ENCODE results near the gene PRH2.

PRH2 gene

GRCh38 chr12:10941916-10942607 is 13.0 kb downstream of the PRH2 start:
- H3K27me3 ChIP-seq = no peaks in the 10 kb centered on the region
- no peaks in the 10 kb centered on the region for H3K4me1 ChIP-seq (ENCODE audit: control insufficient read depth in 1 of 2, insufficient read depth in 1 of 2, low read depth in 1 of 2, low read length in 1 of 2)
- H3K27ac ChIP-seq = no peak overlapping the region
- TF ChIP-seq CTCF (IDR thresholded peaks at IDR 0.05) = no peak
- H3K9me3 ChIP-seq = no peaks in the 10 kb centered on the region
- no peaks in the 10 kb centered on the region for H3K36me3 ChIP-seq
- no peak overlapping the region for H3K4me3 ChIP-seq (ENCODE audit: low read depth in 1 of 2, low read length in 1 of 2)

- no peaks in the 10 kb centered on the region for H3K4me1 ChIP-seq (ENCODE audit: control insufficient read depth in 1 of 2, insufficient read depth in 1 of 2, low read depth in 1 of 2, low read length in 1 of 2)
- H3K4me3 ChIP-seq (ENCODE audit: low read depth in 1 of 2, low read length in 1 of 2) = no peak overlapping the region
- H3K9me3 ChIP-seq = no peaks in the 10 kb centered on the region
- no peak for TF ChIP-seq CTCF (IDR thresholded peaks at IDR 0.05)
- no peak overlapping the region for H3K27ac ChIP-seq
- no peaks in the 10 kb centered on the region for H3K27me3 ChIP-seq
- H3K36me3 ChIP-seq = no peaks in the 10 kb centered on the region
Measured at GRCh38 chr12:10943167-10943566, 14.1 kb downstream of the PRH2 start.

GRCh38 chr12:10952645-10953044 is 23.6 kb downstream of the PRH2 start:
- Histone ChIP-seq H3K27ac (no peak overlapping the region), H3K36me3 (no peaks in the 10 kb centered on the region), H3K9me3 (peaks cover 5% of the 10 kb centered on the region), H3K4me3 (ENCODE audit: low read depth in 1 of 2, low read length in 1 of 2) (no peak overlapping the region), H3K27me3 (no peaks in the 10 kb centered on the region), H3K4me1 (ENCODE audit: control insufficient read depth in 1 of 2, insufficient read depth in 1 of 2, low read depth in 1 of 2, low read length in 1 of 2) (no peaks in the 10 kb centered on the region)
- TF ChIP-seq CTCF (IDR thresholded peaks at IDR 0.05) = no peak

GRCh38 chr12:10956085-10956484 is 27.0 kb downstream of the PRH2 start:
- Histone ChIP-seq H3K27me3 (no peaks in the 10 kb centered on the region), H3K27ac (no peak overlapping the region), H3K9me3 (no peaks in the 10 kb centered on the region), H3K36me3 (no peaks in the 10 kb centered on the region), H3K4me3 (ENCODE audit: low read depth in 1 of 2, low read length in 1 of 2) (no peak overlapping the region), H3K4me1 (ENCODE audit: control insufficient read depth in 1 of 2, insufficient read depth in 1 of 2, low read depth in 1 of 2, low read length in 1 of 2) (no peaks in the 10 kb centered on the region)
- TF ChIP-seq CTCF (IDR thresholded peaks at IDR 0.05) = no peak

- TF ChIP-seq CTCF (IDR thresholded peaks at IDR 0.05) = no peak
- no peaks in the 10 kb centered on the region for H3K27me3 ChIP-seq
- no peak overlapping the region for H3K27ac ChIP-seq
- H3K36me3 ChIP-seq = no peaks in the 10 kb centered on the region
- no peak overlapping the region for H3K4me3 ChIP-seq (ENCODE audit: low read depth in 1 of 2, low read length in 1 of 2)
- H3K4me1 ChIP-seq (ENCODE audit: control insufficient read depth in 1 of 2, insufficient read depth in 1 of 2, low read depth in 1 of 2, low read length in 1 of 2) = no peaks in the 10 kb centered on the region
- H3K9me3 ChIP-seq = no peaks in the 10 kb centered on the region
Measured at GRCh38 chr12:10957741-10958140, 28.7 kb downstream of the PRH2 start.

Measured in neutrophil (primary cell).